ENCODE results near the gene PDPK1. TPM values are rescaled to one million over a fixed set of nuclear protein-coding genes. Genes with fewer than 3 reads are reported as not detected.

The PDPK1 gene
- total RNA-seq, 1 donor from 2014 or later: 13.9 TPM

GRCh38 chr16:2499890-2500429, 37.9 kb upstream of the PDPK1 start:
- Mint-ChIP-seq H3K27me3 (ENCODE audit: insufficient read depth, low read depth) (peaks cover 3% of the 10 kb centered on the region), H3K27ac (no peak overlapping the region), H3K36me3 (peaks cover 3% of the 10 kb centered on the region), H3K4me3 (no peak overlapping the region), H3K4me1 (peaks cover 3% of the 10 kb centered on the region), H3K9me3 (no peaks in the 10 kb centered on the region)
- Histone ChIP-seq H3K9me3 (ENCODE audit: low read depth) (no peaks in the 10 kb centered on the region), H3K79me2 (ENCODE audit: low read depth) (no peaks in the 10 kb centered on the region), H3F3A (ENCODE audit: low read depth) (peaks cover 4% of the 10 kb centered on the region), H2AFZ (replicated peaks) (no peak overlapping the region), H3K4me1 (peaks cover 6% of the 10 kb centered on the region), H3K4me3 (no peak overlapping the region), H3K4me2 (no peak overlapping the region), H3K9ac (no peak overlapping the region), H3K27me3 (no peaks in the 10 kb centered on the region), H3K36me3 (no peaks in the 10 kb centered on the region), H3K27ac (no peak overlapping the region), H4K20me1 (ENCODE audit: low read depth) (no peaks in the 10 kb centered on the region)
- no peak for DNase-seq (ENCODE audit: low spot score)
- TF ChIP-seq CTCF (IDR thresholded peaks at IDR 0.05): no peak
- no peak for TF ChIP-seq EZH2phosphoT487 (IDR thresholded peaks at IDR 0.05)
- TF ChIP-seq EZH2 (IDR thresholded peaks at IDR 0.05): no peak

- no peaks in the 10 kb centered on the region for H3K9me3 ChIP-seq (ENCODE audit: low read depth)
- no peak overlapping the region for H3K27ac ChIP-seq
- H3K9ac ChIP-seq: no peak overlapping the region
- H3F3A ChIP-seq (ENCODE audit: low read depth): peaks cover 4% of the 10 kb centered on the region
- H2AFZ ChIP-seq (replicated peaks): no peak overlapping the region
- no peak overlapping the region for H3K4me2 ChIP-seq
- no peak overlapping the region for H3K27ac Mint-ChIP-seq
- peaks cover 3% of the 10 kb centered on the region for H3K4me1 Mint-ChIP-seq
- no peaks in the 10 kb centered on the region for H3K79me2 ChIP-seq (ENCODE audit: low read depth)
- peaks cover 3% of the 10 kb centered on the region for H3K27me3 Mint-ChIP-seq (ENCODE audit: insufficient read depth, low read depth)
- H4K20me1 ChIP-seq (ENCODE audit: low read depth): no peaks in the 10 kb centered on the region
- no peak overlapping the region for H3K4me3 Mint-ChIP-seq
- no peaks in the 10 kb centered on the region for H3K27me3 ChIP-seq
- DNase-seq (ENCODE audit: low spot score): peak; percentile 29
- no peaks in the 10 kb centered on the region for H3K36me3 ChIP-seq
- H3K4me1 ChIP-seq: peaks cover 6% of the 10 kb centered on the region
- no peak overlapping the region for H3K4me3 ChIP-seq
- no peaks in the 10 kb centered on the region for H3K9me3 Mint-ChIP-seq
- H3K36me3 Mint-ChIP-seq: peaks cover 3% of the 10 kb centered on the region
- TF ChIP-seq CTCF (IDR thresholded peaks at IDR 0.05) (no peak), EZH2phosphoT487 (IDR thresholded peaks at IDR 0.05) (no peak), EZH2 (IDR thresholded peaks at IDR 0.05) (no peak)
These were observed 37.3 kb upstream of the PDPK1 start for GRCh38 chr16:2500430-2500917.

GRCh38 chr16:2500918-2501750, 36.7 kb upstream of the PDPK1 start:
- Histone ChIP-seq H3K36me3 (no peaks in the 10 kb centered on the region), H3K27me3 (no peaks in the 10 kb centered on the region), H2AFZ (replicated peaks) (peak overlapping the region; percentile 90), H3K4me2 (peak overlapping the region; percentile 83), H3F3A (ENCODE audit: low read depth) (peaks cover 4% of the 10 kb centered on the region), H3K9me3 (ENCODE audit: low read depth) (no peaks in the 10 kb centered on the region), H3K79me2 (ENCODE audit: low read depth) (no peaks in the 10 kb centered on the region), H3K27ac (no peak overlapping the region), H4K20me1 (ENCODE audit: low read depth) (no peaks in the 10 kb centered on the region), H3K4me1 (peaks cover 6% of the 10 kb centered on the region), H3K9ac (no peak overlapping the region), H3K4me3 (peak overlapping the region; percentile 51)
- H3K4me3 Mint-ChIP-seq: peak overlapping the region; percentile 63
- no peak overlapping the region for H3K27ac Mint-ChIP-seq
- peaks cover 3% of the 10 kb centered on the region for H3K4me1 Mint-ChIP-seq
- no peaks in the 10 kb centered on the region for H3K9me3 Mint-ChIP-seq
- peak; percentile 99 for TF ChIP-seq CTCF (IDR thresholded peaks at IDR 0.05)
- no peak for TF ChIP-seq EZH2phosphoT487 (IDR thresholded peaks at IDR 0.05)
- H3K27me3 Mint-ChIP-seq (ENCODE audit: insufficient read depth, low read depth): peaks cover 3% of the 10 kb centered on the region
- peaks cover 3% of the 10 kb centered on the region for H3K36me3 Mint-ChIP-seq
- DNase-seq (ENCODE audit: low spot score): peak; percentile 91
